CD8-positive, alpha-beta memory T cell (primary cell): ENCODE measurements around the gene ZNG1B. TPM values are rescaled to one million over a fixed set of nuclear protein-coding genes. Genes with fewer than 3 reads are reported as not detected.
A peak's percentile ranks its signal among the peaks of the same experiment; 100 is the strongest.
"Not testable (repeated sequence)": the region's sequence is repeated elsewhere in the genome, so short reads cannot be mapped to it uniquely, and the experiment has no call there.

Experiments used
- CTCF ChIA-PET: fragments of 350-600 bp; sonication (Branson Sonifier 250); formaldehyde crosslinking; loops from one replicate; lab custom pipeline; 2021; ENCODE audit warnings: antibody characterized with exemption; lab: Charles Lee
- POLR2A ChIA-PET: fragments of 350-600 bp; sonication (Branson Sonifier 250); formaldehyde crosslinking; loops from one replicate; lab custom pipeline; 2021; ENCODE audit warnings: antibody characterized with exemption; lab: Charles Lee
- DNase-seq, 5 donors: peaks; one replicate each; pipeline versions ENCODE4 v3.0.0 to v3.0.0-alpha.2; 2020 to 2022; ENCODE audit warnings: mixed read lengths in 1 of 5
- H3K27ac ChIP-seq: one replicate; pipeline ENCODE4 v1.7.0; 2013; ENCODE audit warnings: low read depth, mild to moderate bottlenecking, low read length, moderate library complexity
- H3K27me3 ChIP-seq: 2 replicates; pipeline ENCODE4 v1.7.0; 2013; ENCODE audit warnings: low read length, mild to moderate bottlenecking; ENCODE audit not compliant: insufficient read depth, poor library complexity, severe bottlenecking
- H3K36me3 ChIP-seq: 2 replicates; pipeline ENCODE4 v1.7.0; 2013; ENCODE audit warnings: mild to moderate bottlenecking, low read length, moderate library complexity; ENCODE audit not compliant: insufficient read depth
- H3K4me1 ChIP-seq: 2 replicates; pipeline ENCODE4 v1.7.0; 2013; ENCODE audit warnings: mild to moderate bottlenecking, low read length, moderate library complexity; ENCODE audit not compliant: insufficient read depth
- H3K4me3 ChIP-seq: 2 replicates; pipeline ENCODE4 v1.7.0; 2013; ENCODE audit warnings: mild to moderate bottlenecking, low read length
- H3K9me3 ChIP-seq: 2 replicates; pipeline ENCODE4 v1.7.0; 2013; ENCODE audit warnings: mild to moderate bottlenecking, low read length
- H3K27ac Mint-ChIP-seq, 8 donors: one replicate each; pipeline ENCODE4 v1.8.0; 2020 to 2021; ENCODE audit warnings: mixed read lengths in 8 of 8, mild to moderate bottlenecking in 6 of 8, inconsistent platforms in 3 of 8, moderate library complexity in 3 of 8
- H3K27me3 Mint-ChIP-seq, 2 donors: one replicate each; pipeline ENCODE4 v1.8.0; 2020 to 2021; ENCODE audit warnings: mixed read lengths in 2 of 2, mild to moderate bottlenecking in 1 of 2, moderate library complexity in 1 of 2
- H3K36me3 Mint-ChIP-seq, 3 donors: one replicate each; pipeline ENCODE4 v1.8.0; 2020 to 2021; ENCODE audit warnings: mixed read lengths in 3 of 3, inconsistent platforms in 1 of 3, mild to moderate bottlenecking in 1 of 3
- H3K4me1 Mint-ChIP-seq, 3 donors: one replicate each; pipeline ENCODE4 v1.8.0; 2020 to 2021; ENCODE audit warnings: mixed read lengths in 3 of 3, inconsistent platforms in 1 of 3, mild to moderate bottlenecking in 1 of 3
- H3K4me3 Mint-ChIP-seq, 7 donors: one replicate each; pipeline ENCODE4 v1.8.0; 2020 to 2021; ENCODE audit warnings: mixed read lengths in 7 of 7, mild to moderate bottlenecking in 6 of 7, moderate library complexity in 4 of 7, inconsistent platforms in 2 of 7
- H3K9me3 Mint-ChIP-seq, 5 donors: one replicate each; pipeline ENCODE4 v1.8.0; 2020 to 2022; ENCODE audit warnings: mixed read lengths in 5 of 5, mild to moderate bottlenecking in 3 of 5, moderate library complexity in 2 of 5, inconsistent platforms in 1 of 5
- polyA plus RNA-seq: library from polyadenylated mRNA; unstranded; fragments of 300-500 nt; fragmentation: Illumina TruSeq; gene quantifications from one replicate; pipeline ENCODE4 v1.2.3, GENCODE V29; 2021
- total RNA-seq, 2 experiments: library from RNA; stranded (reverse); gene quantifications; one replicate each; pipeline ENCODE4 v1.2.3, GENCODE V29; 2021

The ZNG1B gene
- total and polyA plus RNA-seq, 3 experiments from 2014 or later = 28.8 to 40.5 (median 34.6) TPM

- H3K27me3 Mint-ChIP-seq = peaks cover 14 to 15% of the 10 kb centered on the region in 2 donors
- H3K36me3 Mint-ChIP-seq, H3K9me3 ChIP-seq, CTCF ChIA-PET, H3K9me3 Mint-ChIP-seq, DNase-seq, POLR2A ChIA-PET, H3K4me1 Mint-ChIP-seq, H3K36me3 ChIP-seq, H3K27ac Mint-ChIP-seq, H3K4me3 Mint-ChIP-seq, H3K27me3 ChIP-seq, H3K27ac ChIP-seq, H3K4me1 ChIP-seq, H3K4me3 ChIP-seq: not testable (repeated sequence)
Measured at GRCh38 chr2:113510913-113511312, 73.4 kb downstream of the ZNG1B start.

DNA sequence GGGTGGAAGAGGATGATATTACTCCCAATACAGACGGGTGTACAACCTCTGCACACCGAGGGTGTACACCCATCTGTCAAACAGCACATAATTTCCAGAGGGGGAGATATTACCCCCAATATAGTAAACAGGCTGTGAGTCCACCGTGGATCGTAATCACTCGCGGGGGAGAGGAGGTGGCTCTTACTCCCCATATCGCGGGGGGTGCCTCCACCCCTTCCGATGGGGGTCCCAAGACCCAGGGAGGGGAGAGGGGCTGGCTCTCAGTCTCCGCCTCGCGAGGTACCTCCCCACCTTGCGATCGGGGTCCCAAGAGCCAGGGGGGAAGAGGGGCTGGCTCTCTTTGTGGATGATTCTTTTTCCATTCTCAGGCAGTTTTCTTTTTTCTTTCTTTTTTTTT is 74.4 kb downstream of the ZNG1B start:
- H3K27me3 ChIP-seq, H3K36me3 ChIP-seq, H3K4me1 ChIP-seq, H3K4me3 ChIP-seq, DNase-seq, H3K36me3 Mint-ChIP-seq, H3K27ac Mint-ChIP-seq, CTCF ChIA-PET, POLR2A ChIA-PET, H3K9me3 ChIP-seq, H3K4me3 Mint-ChIP-seq, H3K4me1 Mint-ChIP-seq, H3K9me3 Mint-ChIP-seq, H3K27ac ChIP-seq: not testable (repeated sequence)
- peaks cover 14 to 15% of the 10 kb centered on the region in 2 donors for H3K27me3 Mint-ChIP-seq

DNA sequence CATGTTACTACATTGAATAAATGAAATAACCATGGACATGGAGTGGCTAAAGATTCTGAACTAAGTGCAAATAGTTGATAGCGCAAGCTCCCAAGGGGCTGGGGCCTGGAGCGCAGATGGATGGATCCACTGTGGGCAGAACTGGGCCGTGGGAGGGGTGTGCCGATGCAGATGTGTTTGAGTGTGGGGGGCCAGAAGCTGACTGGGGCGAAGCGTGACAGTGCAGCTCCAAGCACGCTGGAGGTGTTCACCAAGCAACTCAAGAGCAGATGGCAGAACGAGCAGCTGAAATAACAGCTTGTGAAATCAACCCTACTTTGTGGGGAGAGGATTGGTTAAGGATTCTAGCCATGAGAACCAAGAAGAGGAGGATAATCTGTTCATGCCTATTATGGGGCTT is 78.0 kb downstream of the ZNG1B start:
- H3K4me1 ChIP-seq, DNase-seq, CTCF ChIA-PET, H3K27ac Mint-ChIP-seq, H3K36me3 ChIP-seq, H3K4me3 ChIP-seq, H3K27me3 Mint-ChIP-seq, H3K9me3 ChIP-seq, H3K27ac ChIP-seq, H3K27me3 ChIP-seq, POLR2A ChIA-PET, H3K4me1 Mint-ChIP-seq, H3K4me3 Mint-ChIP-seq, H3K36me3 Mint-ChIP-seq, H3K9me3 Mint-ChIP-seq: not testable (repeated sequence)

DNA sequence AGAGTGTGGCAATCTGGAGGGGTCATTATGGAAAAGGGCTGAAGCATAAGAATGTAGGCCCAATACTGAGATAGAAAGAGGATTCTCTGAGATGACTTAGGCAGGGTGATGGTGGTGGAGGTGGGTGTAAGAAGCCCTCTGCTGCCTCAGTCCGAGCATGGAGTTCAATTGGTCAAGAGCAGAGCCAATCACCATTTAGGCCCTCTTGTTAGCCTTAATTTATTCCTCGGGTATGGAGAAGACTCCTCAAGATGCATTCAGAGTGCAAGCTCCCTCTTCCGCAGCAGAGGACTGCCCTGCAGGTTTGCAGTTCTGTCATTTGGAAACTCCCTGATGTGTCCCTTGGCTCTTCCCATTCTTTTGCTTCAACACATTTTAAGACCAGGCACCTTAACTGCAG is 78.5 kb downstream of the ZNG1B start:
- H3K4me3 ChIP-seq, H3K27ac Mint-ChIP-seq, H3K9me3 Mint-ChIP-seq, H3K4me1 Mint-ChIP-seq, DNase-seq, H3K9me3 ChIP-seq, H3K36me3 ChIP-seq, H3K27me3 Mint-ChIP-seq, H3K27ac ChIP-seq, H3K36me3 Mint-ChIP-seq, H3K27me3 ChIP-seq, H3K4me1 ChIP-seq, CTCF ChIA-PET, H3K4me3 Mint-ChIP-seq, POLR2A ChIA-PET: not testable (repeated sequence)

DNA sequence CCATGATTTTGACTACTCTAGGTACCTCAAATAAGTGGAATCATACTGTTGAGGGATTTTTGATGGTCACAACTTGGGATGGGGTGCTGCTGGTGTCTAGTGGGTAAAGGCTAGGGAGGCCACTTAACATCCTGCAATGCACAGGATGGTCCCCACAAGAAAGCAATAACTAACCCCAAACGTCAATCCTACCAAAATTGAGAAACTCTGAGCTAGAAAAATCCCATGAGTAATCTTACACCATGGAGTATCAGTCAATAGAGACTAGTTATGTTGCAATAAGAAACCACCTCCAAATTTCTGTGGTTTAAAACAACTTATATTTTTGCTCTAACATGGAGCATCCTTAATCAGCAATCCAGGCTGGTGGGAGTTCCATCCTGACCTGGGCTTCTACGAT is 79.5 kb downstream of the ZNG1B start:
- H3K4me1 ChIP-seq, H3K27ac ChIP-seq, H3K4me3 Mint-ChIP-seq, H3K9me3 Mint-ChIP-seq, H3K4me1 Mint-ChIP-seq, CTCF ChIA-PET, H3K4me3 ChIP-seq, H3K36me3 ChIP-seq, H3K27ac Mint-ChIP-seq, H3K27me3 ChIP-seq, DNase-seq, POLR2A ChIA-PET, H3K27me3 Mint-ChIP-seq, H3K36me3 Mint-ChIP-seq, H3K9me3 ChIP-seq: not testable (repeated sequence)

- H3K4me3 ChIP-seq, H3K27ac ChIP-seq, H3K27me3 Mint-ChIP-seq, CTCF ChIA-PET, H3K4me1 Mint-ChIP-seq, H3K9me3 ChIP-seq, H3K9me3 Mint-ChIP-seq, H3K4me1 ChIP-seq, POLR2A ChIA-PET, DNase-seq, H3K36me3 Mint-ChIP-seq, H3K27me3 ChIP-seq, H3K4me3 Mint-ChIP-seq, H3K36me3 ChIP-seq, H3K27ac Mint-ChIP-seq: not testable (repeated sequence)
Measured at GRCh38 chr2:113520837-113521236, 83.3 kb downstream of the ZNG1B start.

- H3K4me3 Mint-ChIP-seq, H3K4me1 ChIP-seq, H3K27ac Mint-ChIP-seq, DNase-seq, H3K9me3 ChIP-seq, CTCF ChIA-PET, H3K27me3 ChIP-seq, H3K27me3 Mint-ChIP-seq, H3K4me1 Mint-ChIP-seq, H3K27ac ChIP-seq, H3K4me3 ChIP-seq, POLR2A ChIA-PET, H3K36me3 ChIP-seq, H3K36me3 Mint-ChIP-seq, H3K9me3 Mint-ChIP-seq: not testable (repeated sequence)
Measured at GRCh38 chr2:113521492-113521891, 84.0 kb downstream of the ZNG1B start.

- H3K36me3 Mint-ChIP-seq, H3K4me3 Mint-ChIP-seq, H3K9me3 Mint-ChIP-seq, H3K4me3 ChIP-seq, H3K9me3 ChIP-seq, H3K36me3 ChIP-seq, H3K27me3 ChIP-seq, H3K27ac ChIP-seq, H3K4me1 Mint-ChIP-seq, H3K4me1 ChIP-seq, DNase-seq, H3K27me3 Mint-ChIP-seq, H3K27ac Mint-ChIP-seq, CTCF ChIA-PET, POLR2A ChIA-PET: not testable (repeated sequence)
Measured at GRCh38 chr2:113524986-113525385, 87.5 kb downstream of the ZNG1B start.

- not testable (repeated sequence) for H3K9me3 Mint-ChIP-seq, H3K4me1 Mint-ChIP-seq, H3K27me3 Mint-ChIP-seq, H3K27me3 ChIP-seq, H3K27ac ChIP-seq, H3K4me1 ChIP-seq, H3K9me3 ChIP-seq, H3K4me3 ChIP-seq, H3K27ac Mint-ChIP-seq, H3K4me3 Mint-ChIP-seq, H3K36me3 ChIP-seq, H3K36me3 Mint-ChIP-seq
- DNase-seq = peak in 2 of 5 donors; percentile 20 to 42
- POLR2A ChIA-PET = interaction anchor here (0.6 kb wide), 1 partner anchor 229 kb away, joined by 3 read pairs; no protein-coding TSS in a partner anchor
- CTCF ChIA-PET = interaction anchor here (1.2 kb wide), 1 partner anchor 173 kb away, joined by 3 read pairs; no protein-coding TSS in a partner anchor
Measured at GRCh38 chr2:113527350-113528045, 90.0 kb downstream of the ZNG1B start.
